AG09319 (cell line): ENCODE results near the gene SRPK3.

Experiments
- DNase-seq: peaks from one replicate; pipeline ENCODE4 v3.0.0-alpha.2; 2010; ENCODE audit warnings: low read depth; ENCODE audit errors: extremely low read depth
- CTCF ChIP-seq: IDR thresholded peaks from 2 replicates; pipeline ENCODE4 v1.5.1; 2011; ENCODE audit warnings: low read depth, mild to moderate bottlenecking, inconsistent platforms, low read length, moderate library complexity

Gene SRPK3

GRCh38 chrX:153794897-153795816 lies 14.3 kb downstream of the SRPK3 start:
- no peak for DNase-seq
- TF ChIP-seq CTCF: no peak

DNA sequence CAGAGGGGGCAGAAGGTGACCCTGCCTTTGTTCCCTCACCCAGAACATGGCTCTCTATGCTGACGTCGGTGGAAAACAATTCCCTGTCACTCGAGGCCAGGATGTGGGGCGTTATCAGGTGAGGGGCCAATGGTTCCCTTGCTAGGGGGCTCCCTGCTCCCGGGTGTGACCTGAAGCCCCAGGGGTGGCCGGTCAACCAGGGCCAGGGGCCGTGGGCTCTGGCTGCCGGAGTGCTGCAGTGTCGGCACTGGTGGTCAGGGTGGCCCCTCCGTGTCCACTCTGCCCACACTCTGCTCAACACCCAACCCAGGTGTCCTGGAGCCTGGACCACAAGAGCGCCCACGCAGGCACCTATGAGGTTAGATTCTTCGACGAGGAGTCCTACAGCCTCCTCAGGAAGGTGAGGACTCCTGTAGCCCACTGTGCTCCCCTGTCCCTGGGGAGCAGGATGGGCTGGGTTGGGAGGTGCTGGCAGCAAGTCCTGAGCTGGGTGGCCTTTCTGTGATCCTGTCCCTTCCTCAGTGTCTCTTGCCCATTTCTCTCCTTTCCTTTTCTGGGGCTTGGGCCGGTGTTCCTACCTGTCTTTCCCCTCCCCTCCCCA lies 16.7 kb downstream of the SRPK3 start:
- DNase-seq: no peak
- TF ChIP-seq CTCF: no peak

- TF ChIP-seq CTCF: no peak
- no peak for DNase-seq
These were observed 18.5 kb downstream of the SRPK3 start for GRCh38 chrX:153799326-153799725.

DNA sequence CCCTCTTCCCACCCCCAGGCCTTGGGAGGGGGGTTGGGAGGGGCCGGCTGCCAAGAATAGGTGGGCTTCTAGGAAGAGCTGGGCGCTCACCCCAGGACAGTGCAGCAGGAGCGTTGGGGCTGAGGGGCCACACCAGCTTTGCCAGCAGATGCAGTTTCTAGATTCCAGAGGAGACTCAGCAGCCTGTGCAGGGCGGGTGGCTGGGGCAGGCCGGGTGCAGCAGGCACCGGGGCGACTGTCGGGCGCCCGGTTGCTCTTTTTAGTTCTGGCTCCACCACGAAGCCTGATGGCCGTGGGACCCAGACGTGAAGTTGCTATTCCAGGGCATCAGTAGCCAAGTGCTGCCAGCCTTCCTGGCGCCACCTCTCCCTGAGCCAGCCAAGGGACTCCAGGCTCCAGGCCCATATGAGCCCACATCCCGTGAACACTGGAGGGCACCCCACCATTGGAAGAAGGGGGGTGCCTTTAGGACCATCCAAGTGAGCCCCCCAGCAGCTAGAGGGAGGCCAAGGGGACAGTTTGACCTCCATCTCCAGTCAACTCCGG lies 19.4 kb downstream of the SRPK3 start:
- DNase-seq: no peak
- no peak for TF ChIP-seq CTCF

- TF ChIP-seq CTCF: no peak
These were observed 19.9 kb downstream of the SRPK3 start for GRCh38 chrX:153800746-153801145.

DNA sequence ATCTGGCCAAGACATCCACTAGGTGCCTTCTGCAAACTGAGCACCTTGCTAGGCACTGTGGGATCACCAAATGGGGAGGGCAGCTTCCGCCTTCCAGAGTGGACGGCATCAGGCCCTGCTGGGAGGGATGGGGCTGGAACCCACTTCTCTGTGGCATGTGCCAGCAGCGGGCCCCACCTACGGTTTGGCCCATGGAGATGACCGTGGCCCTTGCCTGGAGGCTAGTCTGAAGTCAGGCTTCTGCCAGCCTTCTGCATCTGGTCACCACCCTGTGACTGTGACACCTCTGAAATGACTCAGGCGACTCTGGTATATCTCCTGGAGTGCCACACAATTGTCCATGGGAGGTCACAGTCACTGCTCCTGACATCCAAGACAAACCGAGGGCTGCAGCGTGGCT lies 20.8 kb downstream of the SRPK3 start:
- no peak for DNase-seq
- no peak for TF ChIP-seq CTCF

More at GRCh38 chrX:153800746-153801145, 19.9 kb downstream of the SRPK3 start:
- DNase-seq: no peak

DNA sequence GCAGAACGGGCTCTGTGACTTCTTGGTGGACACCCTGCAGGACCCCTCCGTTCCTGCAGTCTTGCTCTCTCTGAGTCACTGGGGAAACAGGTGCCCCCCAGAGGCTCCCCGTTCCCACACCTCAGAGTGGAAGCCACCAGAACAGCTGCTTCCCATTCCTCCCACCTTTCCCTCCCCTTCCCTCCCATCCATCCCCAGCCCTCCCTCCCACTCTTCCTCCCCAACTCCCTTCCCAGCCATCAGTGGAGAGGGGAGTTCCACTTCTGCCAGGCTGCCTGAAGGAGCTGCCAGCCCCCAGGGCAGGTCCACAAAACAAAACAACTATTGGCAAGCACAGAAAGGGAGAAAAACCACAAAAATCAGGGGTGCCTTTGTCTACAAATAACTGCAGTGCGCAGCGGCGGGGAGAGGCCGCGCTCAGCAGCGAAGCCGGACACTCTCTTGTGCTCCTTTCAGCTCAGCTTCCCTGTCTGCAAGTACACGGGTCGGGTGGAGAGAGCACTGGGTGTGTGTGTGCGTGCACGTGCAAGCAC lies 21.7 kb downstream of the SRPK3 start:
- no peak for DNase-seq
- no peak for TF ChIP-seq CTCF
